GM19238 (cell line): ENCODE results near the gene HDAC4.

Experiments
- DNase-seq: peaks from one replicate; pipeline ENCODE4 v3.0.0; 2011; ENCODE audit warnings: low spot score; ENCODE audit not compliant: insufficient read length

Gene HDAC4

DNA sequence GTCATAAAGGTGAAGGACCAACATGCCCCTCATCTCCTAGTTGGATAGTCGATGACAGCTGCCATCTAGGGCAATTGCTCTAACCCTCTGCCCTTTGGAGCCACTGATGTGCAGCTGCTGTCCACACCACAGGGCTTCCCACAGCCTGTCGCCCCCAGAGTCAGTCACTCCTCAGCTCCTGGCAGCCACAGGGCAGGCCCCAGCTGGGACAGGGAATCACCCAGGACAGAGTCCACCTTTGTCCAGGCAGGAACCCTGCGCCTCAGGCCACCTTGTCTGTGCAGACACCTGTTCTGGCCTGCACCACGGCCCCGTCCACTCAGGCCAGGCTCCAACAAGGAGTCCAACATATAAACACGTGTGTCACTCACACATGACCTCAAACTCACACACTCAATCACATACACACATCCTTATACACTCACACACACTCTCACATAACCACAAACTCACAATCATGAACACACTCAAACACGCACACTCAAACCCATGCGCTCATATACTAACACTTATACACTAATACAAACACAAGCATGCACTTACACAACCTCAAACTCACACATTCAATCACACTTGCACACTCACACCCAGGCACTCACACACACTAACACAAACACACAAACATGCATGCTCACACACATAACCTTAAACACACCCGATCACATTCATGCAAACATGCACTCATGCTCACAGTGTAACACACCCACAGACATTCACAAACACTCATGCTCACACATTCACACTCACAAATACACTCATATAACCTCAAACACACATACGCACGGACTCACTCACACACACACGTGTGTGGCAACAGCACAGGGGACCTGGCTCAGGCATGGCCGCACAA lies 29.7 kb downstream of the HDAC4 start:
- DNase-seq, result no peak

DNA sequence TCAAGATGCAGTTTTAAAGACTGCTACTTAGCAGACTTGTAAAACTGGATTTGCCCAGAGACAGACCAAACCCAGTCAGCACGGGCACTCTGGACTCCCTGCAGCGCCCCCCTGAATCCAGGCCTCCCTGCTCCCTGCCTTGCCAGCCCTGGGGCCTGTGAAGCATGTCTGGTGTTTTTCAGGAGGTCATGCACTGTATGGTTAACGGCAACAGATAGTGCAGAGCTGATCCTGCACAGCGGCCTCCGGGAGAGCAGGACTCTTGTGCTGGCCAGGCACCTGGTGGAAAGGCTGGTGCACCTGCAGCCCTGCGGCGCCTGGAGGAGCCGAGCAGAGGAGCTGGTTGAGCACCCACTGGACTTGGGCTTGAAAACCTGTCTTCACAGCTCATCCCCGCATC lies 30.4 kb downstream of the HDAC4 start:
- DNase-seq, result no peak

DNA sequence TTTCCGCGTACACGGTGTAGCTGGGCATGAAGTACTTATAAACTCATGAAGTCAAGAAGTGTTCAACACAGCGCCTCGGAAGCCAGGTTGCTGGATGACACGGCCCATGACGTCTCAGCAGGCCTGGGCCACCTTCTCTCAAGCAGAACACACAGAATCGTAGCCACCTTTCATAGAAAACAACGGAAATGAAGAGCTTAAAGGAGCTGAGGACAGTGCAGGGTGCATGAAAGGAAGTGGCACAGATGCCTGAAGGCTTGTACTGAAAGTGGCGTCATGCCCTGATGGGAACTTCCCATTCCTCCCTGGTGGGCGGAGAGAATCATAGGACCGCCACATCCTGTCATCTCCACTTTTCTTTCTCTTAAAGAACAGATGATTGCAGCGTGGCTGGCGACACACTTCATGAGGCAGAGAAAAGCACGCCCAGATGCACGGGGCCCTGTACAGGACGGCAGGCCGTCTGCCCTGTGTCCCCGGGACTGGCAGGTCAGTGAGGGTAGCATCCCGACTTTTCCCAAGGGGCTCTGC lies 31.1 kb downstream of the HDAC4 start:
- peak; percentile 67 for DNase-seq

DNA sequence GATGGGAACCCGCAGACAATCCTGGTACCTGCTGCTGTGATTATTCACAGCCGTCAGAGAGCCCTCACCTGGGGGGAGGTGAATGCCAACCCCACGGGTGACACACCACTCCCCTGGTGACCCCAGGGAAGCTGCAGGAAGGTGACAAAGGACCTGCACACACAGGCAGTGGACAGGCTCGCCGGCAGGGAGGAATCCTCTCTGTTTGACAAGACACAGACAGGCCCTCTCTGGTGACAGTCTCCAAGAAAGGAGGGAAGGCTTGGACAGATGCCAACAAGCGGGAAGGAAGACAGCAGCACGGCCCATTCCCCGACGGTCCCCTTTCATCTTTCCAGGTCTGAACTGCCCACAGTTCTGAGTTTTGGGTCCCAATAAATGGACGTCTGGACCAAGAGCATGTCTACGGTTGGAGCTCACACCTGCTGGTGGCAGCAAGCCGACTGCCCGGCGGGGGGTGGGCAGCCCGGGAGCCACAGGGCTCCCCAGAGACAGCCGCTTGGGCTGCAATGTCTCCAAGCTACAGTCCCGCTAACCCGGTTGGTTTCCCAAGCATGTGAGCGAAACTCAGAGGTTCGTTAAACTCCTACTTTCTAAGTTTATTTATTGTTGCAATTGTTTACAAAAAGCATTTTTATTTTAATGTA lies 31.8 kb downstream of the HDAC4 start:
- DNase-seq, result no peak

DNA sequence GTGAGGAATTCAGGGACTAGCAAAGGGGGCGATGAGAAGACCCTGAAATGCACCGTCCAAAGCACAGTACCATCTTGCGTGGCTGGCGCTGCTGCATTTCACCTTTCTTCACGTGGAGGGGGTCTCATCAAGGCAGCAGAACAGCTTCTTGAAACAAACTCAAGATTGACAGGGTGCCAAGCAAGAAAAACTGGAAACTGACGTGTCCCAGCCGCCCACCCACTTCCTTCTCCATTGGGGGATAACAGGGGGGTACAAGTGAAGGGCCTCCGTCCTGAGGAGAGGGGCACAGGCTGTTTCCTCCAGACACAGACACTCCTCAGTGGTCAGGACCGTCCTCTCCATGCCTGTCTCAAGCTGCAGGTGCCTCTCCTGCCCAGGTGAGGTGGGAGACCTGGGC lies 32.5 kb downstream of the HDAC4 start:
- DNase-seq, result no peak

DNA sequence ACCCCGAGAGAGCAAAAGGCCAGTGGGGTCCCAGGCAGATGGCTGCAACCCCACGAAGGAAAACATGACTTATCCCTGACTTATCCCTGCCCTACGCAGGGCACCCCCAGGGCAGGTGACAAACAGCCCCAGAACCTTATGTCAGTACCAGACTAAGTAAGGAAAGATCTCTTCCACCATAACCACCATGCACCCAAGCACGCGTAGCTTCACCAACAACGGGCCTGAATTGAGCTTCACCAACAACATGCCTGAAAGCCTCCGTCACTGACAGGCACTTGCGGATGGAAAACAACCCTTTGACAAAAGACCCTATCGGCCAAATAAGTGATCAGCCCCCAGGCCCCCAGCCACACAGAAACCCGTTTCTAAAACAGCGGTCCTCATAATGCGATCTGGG lies 34.1 kb downstream of the HDAC4 start:
- no peak for DNase-seq

DNA sequence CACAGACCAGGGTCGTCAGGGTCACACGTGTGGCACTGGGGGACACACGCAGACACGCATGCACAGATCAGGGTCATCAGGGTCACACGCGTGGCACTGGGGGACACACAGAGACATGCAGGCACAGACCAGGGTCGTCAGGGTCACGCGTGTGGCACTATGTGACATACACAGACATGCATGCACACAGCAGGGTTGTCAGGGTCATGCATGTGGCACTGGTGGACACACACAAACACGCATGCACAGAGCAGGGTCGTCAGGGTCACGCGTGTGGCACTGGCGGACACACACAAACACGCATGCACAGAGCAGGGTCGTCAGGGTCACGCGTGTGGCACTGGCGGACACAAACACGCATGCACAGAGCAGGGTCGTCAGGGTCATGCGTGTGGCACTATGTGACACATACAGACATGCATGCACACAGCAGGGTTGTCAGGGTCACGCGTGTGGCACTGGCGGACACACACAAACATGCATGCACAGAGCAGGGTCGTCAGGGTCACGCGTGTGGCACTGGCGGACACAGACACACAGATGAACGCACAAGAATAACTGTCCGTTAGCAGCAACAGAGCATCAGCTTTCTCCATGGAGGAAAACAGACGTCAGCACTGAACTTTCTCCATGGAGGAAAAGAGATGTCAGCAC lies 34.9 kb downstream of the HDAC4 start:
- no peak for DNase-seq

DNA sequence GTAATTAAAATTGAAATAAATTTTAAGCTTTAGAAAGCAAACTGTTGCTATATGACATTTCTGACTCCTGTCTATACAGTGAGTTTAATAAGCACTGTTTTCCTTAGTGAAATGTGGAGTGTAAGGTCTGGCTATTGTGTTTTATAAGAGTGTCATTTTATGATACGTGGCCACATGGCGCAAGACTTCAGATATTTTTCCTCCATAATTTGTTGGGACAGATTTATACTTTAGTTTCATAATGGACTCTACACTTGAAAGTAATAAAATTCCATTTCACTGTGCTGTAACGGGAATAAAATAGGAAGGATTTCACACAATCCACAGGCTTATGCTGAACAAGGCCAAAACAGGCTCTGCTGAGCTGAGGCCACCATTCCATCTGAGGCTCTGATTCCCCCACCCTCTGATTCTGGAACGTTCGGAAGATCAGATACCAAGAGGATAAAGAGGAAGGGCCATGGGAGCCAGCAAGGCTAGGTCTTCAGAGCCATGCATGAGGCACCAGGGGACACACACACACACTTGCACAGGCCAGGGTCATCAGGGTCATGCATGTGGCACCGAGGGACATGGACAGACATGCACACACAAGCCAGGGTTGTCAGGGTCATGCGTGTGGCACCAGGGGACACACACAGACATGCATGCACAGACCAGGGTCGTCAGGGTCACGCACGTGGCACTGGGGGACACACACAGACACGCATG lies 35.6 kb downstream of the HDAC4 start:
- no peak for DNase-seq

DNA sequence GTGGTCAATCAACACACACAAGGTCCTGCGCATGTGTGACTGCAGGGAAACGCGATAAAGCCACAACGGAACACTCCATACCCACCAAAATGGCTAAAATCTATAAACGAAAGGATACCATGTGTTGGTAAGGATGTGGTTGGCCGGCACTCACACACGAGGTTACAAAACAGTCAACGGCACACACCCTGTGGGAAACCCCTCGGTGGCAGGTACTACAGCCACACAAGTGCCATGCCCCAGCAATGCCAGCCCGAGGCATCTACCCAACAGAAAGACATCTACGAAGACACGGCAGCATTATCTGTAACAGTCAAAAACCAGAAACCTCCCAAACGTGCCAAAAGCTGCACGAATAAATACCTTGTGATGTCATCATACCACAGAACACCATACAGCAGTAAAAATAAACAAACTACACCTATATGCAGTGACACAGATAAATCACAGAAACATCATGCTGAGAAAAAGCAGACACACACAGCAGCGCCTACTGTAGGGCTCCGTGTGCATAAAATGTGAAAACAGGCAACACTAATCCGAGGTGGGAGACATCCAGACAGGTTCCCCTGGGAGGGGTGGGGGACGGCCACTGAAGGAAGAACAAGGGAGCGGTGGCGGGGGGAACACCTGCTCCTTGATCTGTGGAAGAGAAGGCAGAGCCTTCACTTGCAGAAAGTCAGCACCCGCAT lies 36.7 kb downstream of the HDAC4 start:
- no peak for DNase-seq

DNA sequence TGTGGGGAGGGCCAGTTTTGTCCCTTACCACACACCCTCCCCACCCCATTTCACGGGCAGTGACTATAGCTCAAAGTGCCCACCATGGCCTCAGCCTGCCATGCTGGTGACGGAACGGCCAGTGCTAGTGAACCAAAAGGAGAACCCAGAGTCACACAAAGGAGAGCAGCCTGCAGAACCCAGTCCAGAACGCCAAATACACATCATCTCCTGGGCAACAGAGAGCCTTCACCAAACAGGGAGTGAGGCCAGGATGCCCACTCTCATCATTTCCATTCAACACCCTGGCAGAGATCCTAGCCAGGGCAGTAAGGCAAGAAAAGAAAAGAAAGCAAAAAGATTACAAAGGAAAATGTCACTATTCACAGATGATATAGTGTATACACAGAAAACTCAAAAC lies 38.3 kb downstream of the HDAC4 start:
- no peak for DNase-seq

DNA sequence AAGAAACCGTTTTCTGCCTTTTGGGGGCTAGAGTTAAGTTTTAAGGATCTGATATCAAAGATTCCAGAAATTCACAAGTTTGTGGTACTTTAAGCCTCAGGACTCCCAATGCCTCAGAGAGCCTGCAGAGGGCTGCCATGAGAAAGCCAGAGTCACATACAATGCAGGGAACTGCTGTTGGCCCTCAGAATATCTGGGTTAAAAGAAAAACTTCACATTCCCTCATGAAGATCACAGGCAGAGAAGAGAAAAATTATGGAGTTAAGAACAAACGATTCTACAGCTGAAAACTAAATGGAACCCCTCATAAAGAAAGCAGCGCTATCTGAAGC lies 39.5 kb downstream of the HDAC4 start:
- no peak for DNase-seq

DNA sequence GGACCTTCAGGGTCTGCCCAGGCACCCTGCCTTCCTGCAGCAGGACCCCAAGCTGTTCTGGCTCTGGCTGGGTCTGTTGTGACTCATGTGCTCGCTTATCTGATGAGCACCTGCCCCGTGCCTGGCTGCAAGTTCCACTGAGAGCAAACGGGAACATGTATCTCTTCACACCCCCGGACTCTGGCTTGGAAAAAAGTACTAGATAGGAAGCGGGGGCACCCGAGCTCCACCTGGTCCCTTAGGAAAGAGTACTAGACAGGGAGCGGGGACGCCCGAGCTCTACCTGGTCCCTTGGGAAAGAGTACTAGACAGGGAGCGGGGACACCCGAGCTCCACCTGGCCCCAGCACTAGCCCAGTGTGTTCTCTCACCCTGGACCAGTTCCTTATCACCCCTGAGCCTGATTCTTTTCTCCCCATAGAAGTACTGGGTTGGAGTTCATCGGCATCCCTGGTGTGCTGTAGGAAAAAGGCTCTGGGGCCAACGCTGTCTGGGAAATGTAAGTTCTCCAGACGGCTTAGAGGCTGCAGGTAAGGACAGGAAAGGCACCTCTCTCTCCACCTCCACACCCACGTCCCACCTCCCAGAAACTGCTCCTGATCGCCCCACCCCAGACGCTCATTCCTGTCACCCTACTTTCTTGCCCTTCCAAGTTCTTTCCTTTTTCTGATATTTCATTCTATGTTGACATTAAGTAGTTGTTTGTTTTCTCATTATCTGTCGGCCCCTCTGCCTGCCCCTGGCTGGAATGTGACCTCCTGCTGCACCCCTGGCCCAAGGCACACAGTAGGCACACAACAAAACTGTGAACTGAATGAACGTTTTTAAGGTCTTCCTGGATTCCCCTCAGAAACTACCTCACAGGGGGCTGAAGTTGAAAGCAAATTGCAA lies 40.2 kb downstream of the HDAC4 start:
- no peak for DNase-seq

DNA sequence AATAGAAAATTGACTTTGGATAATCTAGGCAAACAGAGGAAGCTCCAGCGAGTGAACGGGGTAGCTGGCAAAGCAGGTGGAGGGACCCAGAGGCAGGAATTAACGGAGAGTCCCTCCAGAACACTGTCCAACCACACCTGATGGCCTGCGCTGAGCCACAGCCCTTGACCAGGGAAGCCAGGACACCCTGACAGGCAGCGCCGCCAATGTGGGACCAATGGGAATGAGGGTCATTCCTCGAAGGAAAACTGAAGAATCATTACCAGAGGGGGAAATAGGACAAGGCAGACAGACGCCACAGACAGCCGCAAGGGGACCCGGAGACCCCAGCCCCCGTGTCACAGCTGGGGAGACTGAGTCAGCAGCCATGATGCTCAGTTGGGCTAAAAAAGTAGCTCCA lies 40.8 kb downstream of the HDAC4 start:
- no peak for DNase-seq

DNA sequence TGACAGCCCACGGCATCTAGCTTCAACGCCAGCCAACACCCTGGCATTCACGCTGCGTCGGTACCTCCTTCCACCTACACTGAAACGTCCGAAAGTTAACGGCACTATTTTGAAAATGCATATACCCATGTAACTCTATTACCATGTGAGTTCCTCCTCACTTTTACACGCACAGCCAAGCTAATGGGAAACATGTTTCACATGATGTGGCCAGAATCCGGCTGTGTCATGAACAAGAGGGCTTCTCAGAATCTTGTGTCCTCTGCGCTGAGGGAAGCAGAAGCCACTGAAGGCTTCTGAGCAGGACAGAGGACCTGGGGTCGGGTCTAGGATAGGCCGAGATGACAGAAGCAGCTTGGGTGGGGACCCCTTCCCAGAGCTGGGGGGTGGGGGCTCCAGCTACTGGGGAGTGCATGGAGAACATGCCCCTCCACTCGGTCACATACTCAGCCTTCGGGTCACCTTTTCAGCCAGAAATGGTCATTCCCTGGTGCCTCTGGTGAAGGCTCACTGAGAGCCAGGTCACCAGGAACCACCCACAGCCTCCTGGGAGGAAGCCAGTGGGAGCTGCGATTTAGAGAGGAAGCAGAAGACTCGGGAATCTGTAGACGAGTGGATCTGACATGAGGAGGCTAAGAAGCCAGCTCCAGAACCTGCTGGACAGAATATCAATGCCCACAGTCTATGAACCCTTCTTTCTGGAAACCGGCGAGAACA lies 41.5 kb downstream of the HDAC4 start:
- no peak for DNase-seq

DNA sequence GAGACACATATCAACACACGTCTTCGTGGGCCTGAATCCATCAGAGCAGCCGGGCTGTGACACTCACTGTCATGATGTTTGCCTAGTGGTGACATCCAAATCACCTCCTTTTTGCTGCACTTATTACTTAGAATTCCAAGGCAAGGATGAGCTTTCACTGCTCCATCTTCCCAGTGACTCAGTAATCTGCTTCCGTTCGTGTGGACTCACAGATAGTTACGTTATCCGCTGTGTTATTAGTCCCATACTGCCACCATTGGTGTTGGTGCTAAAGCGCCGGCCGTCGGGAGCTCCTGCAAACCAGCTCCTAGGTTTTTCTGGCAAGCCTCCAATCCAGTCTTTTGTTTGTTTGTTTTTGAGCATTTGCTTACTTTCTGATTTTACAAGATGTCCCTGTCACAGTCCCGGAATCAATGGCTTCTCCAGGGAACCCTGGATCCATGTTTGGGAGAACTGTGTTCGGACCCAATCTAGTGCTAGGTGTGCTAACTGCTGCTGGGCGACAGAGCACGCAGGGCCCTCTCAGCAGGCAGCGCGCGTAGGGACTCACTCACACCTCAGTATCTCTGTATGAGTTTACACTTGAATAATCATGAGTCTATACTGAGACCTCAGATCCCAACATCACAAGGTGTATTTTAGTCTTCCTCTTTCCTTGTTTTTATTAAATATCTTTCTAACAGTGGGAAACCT lies 42.6 kb downstream of the HDAC4 start:
- DNase-seq, result no peak

DNA sequence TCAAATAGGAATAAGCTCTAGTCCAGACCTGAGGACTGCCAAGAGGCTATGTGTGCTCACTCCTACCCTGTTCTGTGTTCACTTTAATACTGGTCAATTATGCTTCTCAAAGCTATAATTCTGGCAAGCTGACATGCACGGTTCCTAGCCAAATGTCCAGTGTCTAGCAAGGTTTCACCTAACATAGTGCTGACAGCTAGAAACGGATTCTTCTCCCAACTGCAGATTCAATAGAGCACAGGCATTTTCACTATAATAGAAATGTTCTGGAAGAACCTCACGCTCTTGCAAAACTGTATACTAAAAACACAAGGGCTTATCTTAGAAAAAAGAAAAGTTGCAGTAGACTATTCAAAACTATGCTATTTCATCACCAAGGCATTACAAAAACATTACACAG lies 45.1 kb downstream of the HDAC4 start:
- no peak for DNase-seq

DNA sequence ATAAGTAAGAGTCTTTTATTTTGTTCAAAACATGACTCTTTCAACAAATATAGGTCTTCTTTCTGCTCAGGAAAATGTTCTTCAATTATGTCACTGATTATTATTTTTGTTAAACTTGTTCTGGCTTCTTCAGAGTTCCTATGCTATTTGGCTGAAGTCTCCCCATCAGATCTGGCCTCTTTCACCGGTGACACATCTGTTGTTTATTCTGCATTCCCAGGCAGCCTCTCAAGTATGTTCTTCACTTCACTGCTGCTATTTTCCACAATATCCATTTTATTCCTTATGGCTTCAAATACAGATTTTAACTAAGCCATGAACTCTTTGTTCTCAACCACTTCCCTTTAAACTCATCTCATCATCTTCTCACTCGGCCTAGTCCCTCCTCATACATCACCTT lies 45.7 kb downstream of the HDAC4 start:
- DNase-seq, result no peak

DNA sequence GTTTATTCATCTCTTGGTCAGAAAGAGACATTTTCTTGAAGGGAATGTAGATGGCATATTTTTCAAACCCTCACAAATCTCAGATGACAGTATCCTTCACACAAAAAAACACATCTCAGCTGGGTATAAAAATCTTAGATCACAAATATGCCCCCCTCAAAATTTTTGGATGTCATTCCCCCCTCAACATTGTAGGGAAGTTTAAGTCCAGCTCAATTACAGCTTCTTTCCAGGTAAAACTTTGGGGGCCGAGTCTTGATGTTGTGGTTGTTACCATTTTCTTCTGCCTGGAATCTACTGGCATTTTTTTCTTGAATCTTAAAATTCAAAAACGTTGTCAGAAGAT lies 46.1 kb downstream of the HDAC4 start:
- DNase-seq, result no peak

DNA sequence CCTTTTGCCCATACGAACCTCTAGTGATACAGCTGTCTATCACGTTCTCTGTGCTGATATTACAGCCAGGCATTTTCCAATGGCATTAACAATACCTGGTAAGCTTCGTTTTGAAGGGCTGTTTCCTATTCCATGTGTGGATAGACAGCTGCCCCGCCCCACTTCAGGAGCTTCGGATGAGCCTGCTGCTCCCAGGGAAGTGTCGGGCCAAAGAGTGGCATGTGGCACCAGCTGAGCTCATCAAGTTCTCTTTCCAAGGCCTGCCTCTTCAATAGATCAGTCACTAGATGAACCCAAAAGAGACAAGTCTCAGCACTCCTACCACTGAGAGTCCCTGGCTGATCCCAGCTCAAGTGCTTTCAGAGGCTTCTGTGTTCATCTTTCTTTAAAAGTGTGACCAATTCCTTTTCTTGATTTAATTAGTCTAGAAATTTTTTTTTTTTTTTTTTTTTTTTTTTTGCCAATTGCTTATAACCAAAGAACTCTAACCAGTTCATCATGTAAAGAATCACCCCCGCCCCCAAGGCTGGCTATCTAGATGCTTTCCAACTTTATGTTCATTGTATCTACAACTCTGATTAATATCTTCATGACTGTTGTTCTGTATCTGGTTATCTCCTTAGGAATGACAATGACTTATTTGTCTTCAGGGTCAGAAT lies 46.6 kb downstream of the HDAC4 start:
- no peak for DNase-seq
